K562 (cell line): ENCODE measurements around the gene CCDC137. TPM values are rescaled to one million over a fixed set of nuclear protein-coding genes. Genes with fewer than 3 reads are reported as not detected.

Source experiments
- ARNT ChIP-seq, 2 experiments: fragments of 450-650 bp; IDR thresholded peaks; 2 replicates each; pipeline ENCODE4 v1.6.1; 2016; ENCODE audit warnings: mild to moderate bottlenecking in 1 of 2
- BRD9 ChIP-seq: fragments of 450-650 bp; IDR thresholded peaks from 2 replicates; pipeline ENCODE4 v1.6.1; 2018; ENCODE audit warnings: low read depth; ENCODE audit not compliant: partially characterized antibody
- CEBPB ChIP-seq: fragments of 450-650 bp; IDR thresholded peaks from 2 replicates; pipeline ENCODE4 v1.6.1; 2016; ENCODE audit warnings: missing genetic modification characterization, missing compliant biosample characterization
- CHD1 ChIP-seq: fragments of 200-600 bp; sonication (generic); IDR thresholded peaks from one replicate; pipeline ENCODE4 v1.6.1; 2012; ENCODE audit warnings: mild to moderate bottlenecking, moderate library complexity, low read length, inconsistent platforms
- DNMT1 ChIP-seq: fragments of 450-650 bp; IDR thresholded peaks from 2 replicates; pipeline ENCODE4 v1.6.1; 2016; ENCODE audit warnings: antibody characterized with exemption, mild to moderate bottlenecking
- HMBOX1 ChIP-seq: sonication (generic); IDR thresholded peaks from 2 replicates; pipeline ENCODE4 v1.6.1; 2016
- HNRNPH1 ChIP-seq: fragments of 200-400 bp; formaldehyde crosslinking; optimal IDR thresholded peaks from 2 replicates; pipeline ENCODE3; 2017; ENCODE audit warnings: low read depth, mild to moderate bottlenecking, low read length, moderate library complexity
- HNRNPLL ChIP-seq: fragments of 200-400 bp; formaldehyde crosslinking; IDR thresholded peaks from 2 replicates; pipeline ENCODE4 v1.6.1; 2017; ENCODE audit warnings: low read length, low read depth, mild to moderate bottlenecking; ENCODE audit not compliant: poor library complexity, severe bottlenecking
- KDM5B ChIP-seq: fragments of 200-600 bp; sonication (generic); IDR thresholded peaks from 2 replicates; pipeline ENCODE4 v1.6.1; 2012; ENCODE audit warnings: low read depth, mild to moderate bottlenecking, moderate library complexity, low read length, control low read depth, inconsistent platforms; ENCODE audit not compliant: insufficient replicate concordance
- MAZ ChIP-seq, 2 experiments: fragments of 450-650 bp in 1 of 2; sonication (generic) in 1 of 2; formaldehyde crosslinking; IDR thresholded peaks in 1 of 2; conservative IDR thresholded peaks in 1 of 2; 2 replicates each; pipeline versions ENCODE4 v1.4.0 to v1.5.0; 2020; ENCODE audit warnings: mild to moderate bottlenecking in 1 of 2, missing genetic modification reagents in 1 of 2
- MTA3 ChIP-seq: fragments of 450-650 bp; formaldehyde crosslinking; IDR thresholded peaks from 2 replicates; pipeline ENCODE4 v1.6.1; 2017; ENCODE audit warnings: mild to moderate bottlenecking, borderline replicate concordance
- MXI1 ChIP-seq: IDR thresholded peaks from 2 replicates; pipeline ENCODE4 v1.6.1; 2011; ENCODE audit warnings: low read depth, mild to moderate bottlenecking, improper control_type of control experiment, low read length
- RHOXF2B ChIP-seq: fragments of 250-450 bp; sonication (Bioruptor Pico); conservative IDR thresholded peaks from 2 replicates; pipeline ENCODE4 v1.5.1; 2021
- TEAD2 ChIP-seq: fragments of 450-650 bp; IDR thresholded peaks from 2 replicates; pipeline ENCODE4 v1.6.1; 2016; ENCODE audit warnings: missing genetic modification characterization, control low read depth, missing compliant biosample characterization
- TOE1 ChIP-seq, 2 experiments: fragments of 450-650 bp in 1 of 2; sonication (generic) in 1 of 2; formaldehyde crosslinking in 1 of 2; IDR thresholded peaks; 2 replicates each; pipeline versions ENCODE4 v1.7.1 to v1.8.0; 2016 to 2022; ENCODE audit warnings: borderline replicate concordance in 2 of 2, mild to moderate bottlenecking in 2 of 2, antibody characterized with exemption in 1 of 2, inconsistent platforms in 1 of 2, low read depth in 1 of 2, missing genetic modification reagents in 1 of 2, moderate library complexity in 1 of 2
- USF2 ChIP-seq: sonication (generic); formaldehyde crosslinking; IDR thresholded peaks from 2 replicates; pipeline ENCODE4 v1.5.0; 2020; ENCODE audit warnings: missing genetic modification reagents
- YBX1 ChIP-seq: fragments of 450-650 bp; IDR thresholded peaks from 2 replicates; pipeline ENCODE4 v1.7.1; 2016; ENCODE audit warnings: mild to moderate bottlenecking
- ZBTB5 ChIP-seq: fragments of 450-650 bp; IDR thresholded peaks from 2 replicates; pipeline ENCODE4 v1.6.1; 2017; ENCODE audit warnings: antibody characterized with exemption
- ZNF140 ChIP-seq: fragments of 250-450 bp; sonication (Bioruptor Pico); IDR thresholded peaks from 2 replicates; pipeline ENCODE4 v1.8.0; 2021; ENCODE audit warnings: moderate library complexity, mild to moderate bottlenecking, inconsistent platforms
- ZNF764 ChIP-seq: fragments of 250-450 bp; sonication (Bioruptor Pico); IDR thresholded peaks from 2 replicates; pipeline ENCODE4 v1.4.0; 2020; ENCODE audit warnings: low read depth, mild to moderate bottlenecking, moderate library complexity
- polyA plus RNA-seq, 8 experiments: library from polyadenylated mRNA; depleted of rRNA in 4 of 8; stranded (reverse) in 5 of 8; unstranded in 3 of 8; fragments of >200 nt; fragmentation: Nextera tagmentation in 2 of 8; fragmentation: Illumina TruSeq in 1 of 8; extraction: Ambion mirVana in 2 of 8; extraction: Trizol in 1 of 8; gene quantifications; 2 replicates each; pipeline versions ENCODE4 v1.2.1 to v1.2.3, GENCODE V29; 2011 to 2014; ENCODE audit warnings: inconsistent platforms in 1 of 8, missing spikeins in 1 of 8
- total RNA-seq, 7 experiments: library from RNA; depleted of rRNA in 6 of 7; stranded (reverse); fragments of >200 nt in 6 of 7; fragmentation: Illumina TruSeq in 2 of 7; extraction: Trizol in 2 of 7; gene quantifications; 2 replicates each; pipeline versions ENCODE4 v1.2.1 to v1.2.3, GENCODE V29; 2011 to 2021; ENCODE audit warnings: low replicate concordance in 1 of 7
- TF ChIP-seq, protein P1 (sequence below): fragments of 450-650 bp; IDR thresholded peaks from 2 replicates; pipeline ENCODE4 v1.6.1; 2016; ENCODE audit warnings: mild to moderate bottlenecking
- TF ChIP-seq, protein P2 (sequence below): fragments of 200-800 bp; sonication (Bioruptor generic); IDR thresholded peaks from 2 replicates; pipeline ENCODE4 v1.6.1; 2017; ENCODE audit warnings: missing genetic modification characterization, missing compliant biosample characterization

Gene CCDC137
- total and polyA plus RNA-seq, 9 of the 15 experiments (the other 6 are each of a cell fraction or from before 2014, with no cell fraction given): 2.3 to 68.1 (median 38.3) TPM

- no peak for TF ChIP-seq TEAD2 (tag)
- no peak for TF ChIP-seq HNRNPLL
- TF ChIP-seq HNRNPH1: no peak
- no peak for TF ChIP-seq ZNF140 (CRISPR knock-in tag)
- TF ChIP-seq DNMT1: no peak
- no peak for TF ChIP-seq USF2 (CRISPR knock-in tag)
- peak; percentile 6 for TF ChIP-seq KDM5B
- TF ChIP-seq MXI1: no peak
- TF ChIP-seq BRD9: peak; percentile 6
- TF ChIP-seq, protein P1, sequence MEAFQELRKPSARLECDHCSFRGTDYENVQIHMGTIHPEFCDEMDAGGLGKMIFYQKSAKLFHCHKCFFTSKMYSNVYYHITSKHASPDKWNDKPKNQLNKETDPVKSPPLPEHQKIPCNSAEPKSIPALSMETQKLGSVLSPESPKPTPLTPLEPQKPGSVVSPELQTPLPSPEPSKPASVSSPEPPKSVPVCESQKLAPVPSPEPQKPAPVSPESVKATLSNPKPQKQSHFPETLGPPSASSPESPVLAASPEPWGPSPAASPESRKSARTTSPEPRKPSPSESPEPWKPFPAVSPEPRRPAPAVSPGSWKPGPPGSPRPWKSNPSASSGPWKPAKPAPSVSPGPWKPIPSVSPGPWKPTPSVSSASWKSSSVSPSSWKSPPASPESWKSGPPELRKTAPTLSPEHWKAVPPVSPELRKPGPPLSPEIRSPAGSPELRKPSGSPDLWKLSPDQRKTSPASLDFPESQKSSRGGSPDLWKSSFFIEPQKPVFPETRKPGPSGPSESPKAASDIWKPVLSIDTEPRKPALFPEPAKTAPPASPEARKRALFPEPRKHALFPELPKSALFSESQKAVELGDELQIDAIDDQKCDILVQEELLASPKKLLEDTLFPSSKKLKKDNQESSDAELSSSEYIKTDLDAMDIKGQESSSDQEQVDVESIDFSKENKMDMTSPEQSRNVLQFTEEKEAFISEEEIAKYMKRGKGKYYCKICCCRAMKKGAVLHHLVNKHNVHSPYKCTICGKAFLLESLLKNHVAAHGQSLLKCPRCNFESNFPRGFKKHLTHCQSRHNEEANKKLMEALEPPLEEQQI: no peak
- no peak for TF ChIP-seq CEBPB (tag)
- TF ChIP-seq ZNF764 (CRISPR knock-in tag): no peak
- TF ChIP-seq ARNT (IDR thresholded peaks at IDR 0.05): 0 out of 4 replicates have a peak, but pooled peaks of 1 of the 2 experiments have one; percentile 10
- peak; percentile 70 for TF ChIP-seq CHD1
- no peak for TF ChIP-seq RHOXF2B (CRISPR knock-in tag)
- TF ChIP-seq, protein P2, sequence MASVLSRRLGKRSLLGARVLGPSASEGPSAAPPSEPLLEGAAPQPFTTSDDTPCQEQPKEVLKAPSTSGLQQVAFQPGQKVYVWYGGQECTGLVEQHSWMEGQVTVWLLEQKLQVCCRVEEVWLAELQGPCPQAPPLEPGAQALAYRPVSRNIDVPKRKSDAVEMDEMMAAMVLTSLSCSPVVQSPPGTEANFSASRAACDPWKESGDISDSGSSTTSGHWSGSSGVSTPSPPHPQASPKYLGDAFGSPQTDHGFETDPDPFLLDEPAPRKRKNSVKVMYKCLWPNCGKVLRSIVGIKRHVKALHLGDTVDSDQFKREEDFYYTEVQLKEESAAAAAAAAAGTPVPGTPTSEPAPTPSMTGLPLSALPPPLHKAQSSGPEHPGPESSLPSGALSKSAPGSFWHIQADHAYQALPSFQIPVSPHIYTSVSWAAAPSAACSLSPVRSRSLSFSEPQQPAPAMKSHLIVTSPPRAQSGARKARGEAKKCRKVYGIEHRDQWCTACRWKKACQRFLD (CRISPR knock-in tag): peak; percentile 75; the same call in 1 of the 2 replicates
- 0 out of 4 replicates have a peak, but pooled peaks of 1 of the 2 experiments have one; percentile 3 for TF ChIP-seq MAZ (CRISPR knock-in tag; conservative IDR thresholded peaks at IDR 0.05 in 1 of 2, IDR thresholded peaks at IDR 0.05 in 1 of 2)
- no peak for TF ChIP-seq TOE1 (IDR thresholded peaks at IDR 0.05; ENCODE audit: borderline replicate concordance)
- TF ChIP-seq TOE1 (CRISPR knock-in tag; IDR thresholded peaks at IDR 0.05; ENCODE audit: borderline replicate concordance, low read depth): no peak
- TF ChIP-seq ZBTB5: no peak
- TF ChIP-seq MTA3: no peak
- TF ChIP-seq YBX1: no peak
- TF ChIP-seq HMBOX1: peak; percentile 54; the same call in 1 of the 2 replicates
These were observed 520 bp upstream of the CCDC137 start (continued) for GRCh38 chr17:81666092-81666341.
